GM23338 (cell line): ENCODE measurements around the gene RBM42. TPM values are rescaled to one million over a fixed set of nuclear protein-coding genes. Genes with fewer than 3 reads are reported as not detected.

Experiments used
- ATAC-seq: fragments of 200-7000 bp; cut with Tn5 transposase; 3 replicates; pipeline ENCODE4 v1.9.1; 2020
- DNase-seq: peaks from one replicate; pipeline ENCODE4 v3.0.0-alpha.2; 2015; ENCODE audit warnings: low spot score
- H2AFZ ChIP-seq: fragments of 200-600 bp; sonication (generic); 2 replicates; pipeline ENCODE4 v1.8.0; 2016; ENCODE audit warnings: antibody characterized with exemption, mild to moderate bottlenecking, moderate library complexity
- H3F3A ChIP-seq: fragments of 200-600 bp; sonication (generic); replicated peaks from 2 replicates; pipeline ENCODE4 v1.8.0; 2017; ENCODE audit warnings: antibody characterized with exemption, mixed run types, low read depth
- H3K27ac ChIP-seq: fragments of 200-600 bp; sonication (generic); 2 replicates; pipeline ENCODE4 v1.6.1; 2016; ENCODE audit warnings: low read depth
- H3K27me3 ChIP-seq: fragments of 200-600 bp; sonication (generic); 2 replicates; pipeline ENCODE4 v1.8.0; 2016; ENCODE audit warnings: mild to moderate bottlenecking, mixed run types, moderate library complexity; ENCODE audit not compliant: insufficient read depth
- H3K36me3 ChIP-seq: fragments of 200-600 bp; sonication (generic); 2 replicates; pipeline ENCODE4 v1.8.0; 2016; ENCODE audit warnings: mild to moderate bottlenecking; ENCODE audit not compliant: insufficient read depth
- H3K4me1 ChIP-seq: fragments of 200-600 bp; sonication (generic); 2 replicates; pipeline ENCODE4 v1.8.0; 2016; ENCODE audit warnings: mild to moderate bottlenecking, moderate library complexity; ENCODE audit not compliant: insufficient read depth
- H3K4me2 ChIP-seq: fragments of 200-600 bp; sonication (generic); 2 replicates; pipeline ENCODE4 v1.7.1; 2017; ENCODE audit warnings: mixed run types
- H3K4me3 ChIP-seq: fragments of 200-600 bp; sonication (generic); 2 replicates; pipeline ENCODE4 v1.6.1; 2016; ENCODE audit warnings: mixed run types
- H3K79me2 ChIP-seq: fragments of 200-600 bp; sonication (generic); replicated peaks from 2 replicates; pipeline ENCODE4 v1.8.0; 2017; ENCODE audit warnings: mild to moderate bottlenecking; ENCODE audit not compliant: insufficient read depth
- H3K9me2 ChIP-seq: fragments of 200-600 bp; sonication (generic); 2 replicates; pipeline ENCODE4 v1.8.0; 2017; ENCODE audit not compliant: insufficient read depth
- H4K20me1 ChIP-seq: fragments of 200-600 bp; sonication (generic); replicated peaks from 2 replicates; pipeline ENCODE4 v1.8.0; 2017; ENCODE audit warnings: mild to moderate bottlenecking; ENCODE audit not compliant: insufficient read depth
- H3K27ac Mint-ChIP-seq: 2 replicates; pipeline ENCODE4 v1.8.0; 2020; ENCODE audit warnings: inconsistent platforms, mild to moderate bottlenecking, moderate library complexity, mixed read lengths
- H3K27me3 Mint-ChIP-seq: 3 replicates; pipeline ENCODE4 v1.8.0; 2022; ENCODE audit warnings: low read depth, mild to moderate bottlenecking, moderate library complexity, mixed read lengths, inconsistent platforms; ENCODE audit not compliant: insufficient read depth, poor library complexity
- H3K36me3 Mint-ChIP-seq: 3 replicates; pipeline ENCODE4 v1.8.0; 2021; ENCODE audit warnings: low read depth, mild to moderate bottlenecking, inconsistent platforms, moderate library complexity, mixed read lengths
- H3K4me1 Mint-ChIP-seq: 3 replicates; pipeline ENCODE4 v1.8.0; 2020; ENCODE audit warnings: mild to moderate bottlenecking, inconsistent platforms, mixed read lengths
- H3K4me3 Mint-ChIP-seq: 3 replicates; pipeline ENCODE4 v1.8.0; 2021; ENCODE audit warnings: moderate library complexity, mild to moderate bottlenecking, inconsistent platforms, mixed read lengths
- H3K9me3 Mint-ChIP-seq: 3 replicates; pipeline ENCODE4 v1.8.0; 2020; ENCODE audit warnings: moderate library complexity, mild to moderate bottlenecking, inconsistent platforms, mixed read lengths
- CREB1 ChIP-seq: fragments of 250-450 bp; sonication (Bioruptor Pico); IDR thresholded peaks from 2 replicates; pipeline ENCODE4 v1.5.0; 2020; ENCODE audit warnings: low read depth, mild to moderate bottlenecking, moderate library complexity
- CTCF ChIP-seq, 2 experiments: fragments of 200-600 bp in 1 of 2; sonication (generic) in 1 of 2; conservative IDR thresholded peaks; 2 replicates each; pipeline versions ENCODE4 v1.5.1 to v1.6.1; 2016 to 2017; ENCODE audit warnings: antibody characterized with exemption in 2 of 2, low read depth in 2 of 2, mild to moderate bottlenecking in 2 of 2, moderate library complexity in 1 of 2
- ETS1 ChIP-seq: IDR thresholded peaks from 2 replicates; pipeline ENCODE4 v1.6.1; 2016; ENCODE audit warnings: antibody characterized with exemption
- EZH2phosphoT487 ChIP-seq: fragments of 200-600 bp; sonication (generic); IDR thresholded peaks from one replicate; pipeline ENCODE4 v1.8.1; 2018; ENCODE audit warnings: antibody characterized with exemption; ENCODE audit not compliant: unreplicated experiment
- JUNB ChIP-seq: IDR thresholded peaks from one replicate; pipeline ENCODE4 v1.6.1; 2016; ENCODE audit warnings: antibody characterized with exemption; ENCODE audit not compliant: unreplicated experiment
- NANOG ChIP-seq: IDR thresholded peaks from 2 replicates; pipeline ENCODE4 v1.6.1; 2016; ENCODE audit warnings: antibody characterized with exemption, borderline replicate concordance
- POLR2AphosphoS5 ChIP-seq: IDR thresholded peaks from 2 replicates; pipeline ENCODE4 v1.6.1; 2016; ENCODE audit warnings: antibody characterized with exemption, low read depth
- REST ChIP-seq: IDR thresholded peaks from one replicate; pipeline ENCODE4 v1.6.1; 2018; ENCODE audit warnings: antibody characterized with exemption; ENCODE audit not compliant: unreplicated experiment
- ZNF114 ChIP-seq: fragments of 250-450 bp; sonication (Bioruptor Pico); IDR thresholded peaks from 2 replicates; pipeline ENCODE4 v1.5.0; 2020; ENCODE audit warnings: mild to moderate bottlenecking, moderate library complexity
- ZNF331 ChIP-seq: fragments of 250-450 bp; sonication (Bioruptor Pico); IDR thresholded peaks from 2 replicates; pipeline ENCODE4 v1.5.0; 2020; ENCODE audit warnings: low read depth, mild to moderate bottlenecking, moderate library complexity
- ZNF462 ChIP-seq: fragments of 250-450 bp; sonication (Bioruptor Pico); IDR thresholded peaks from 2 replicates; pipeline ENCODE4 v1.5.0; 2020; ENCODE audit warnings: mild to moderate bottlenecking, moderate library complexity
- polyA plus RNA-seq: library from polyadenylated mRNA; unstranded; fragments of >200 nt; fragmentation: Nextera tagmentation; extraction: Ambion mirVana; gene quantifications from 2 replicates; pipeline ENCODE4 v1.2.1, GENCODE V29; 2016
- total RNA-seq: library from RNA; depleted of rRNA; stranded (reverse); fragments of >200 nt; shearing (Covaris generic); gene quantifications from 2 replicates; pipeline ENCODE4 v1.2.3, GENCODE V29; 2014

The RBM42 gene
- total and polyA plus RNA-seq, 2 experiments from 2014 or later = 74.7 to 82.9 TPM

- TF ChIP-seq ZNF462 (CRISPR knock-in tag) (0 out of 2 replicates have a peak, but pooled peaks have one; percentile 53), POLR2AphosphoS5 (peak; percentile 78), CREB1 (CRISPR knock-in tag) (peak; percentile 67)
These were observed 44.4 kb downstream of the RBM42 start (continued) for GRCh38 chr19:35673121-35673804.

- ATAC-seq = no peak
- TF ChIP-seq JUNB = no peak
- TF ChIP-seq NANOG = no peak
- no peak for TF ChIP-seq ZNF114 (CRISPR knock-in tag)
- TF ChIP-seq CTCF (conservative IDR thresholded peaks at IDR 0.05; ENCODE audit: low read depth in 2 of 2) = no peak
- no peak for TF ChIP-seq ZNF331 (CRISPR knock-in tag)
- TF ChIP-seq EZH2phosphoT487 = no peak
- no peak for TF ChIP-seq ETS1
- TF ChIP-seq CREB1 (CRISPR knock-in tag) = no peak
- no peak for TF ChIP-seq REST
These were observed 46.8 kb downstream of the RBM42 start for GRCh38 chr19:35675589-35676140.

More at GRCh38 chr19:35675589-35676140, 46.8 kb downstream of the RBM42 start:
- no peak overlapping the region for H3K27ac ChIP-seq
- no peaks in the 10 kb centered on the region for H4K20me1 ChIP-seq
- no peaks in the 10 kb centered on the region; the same call in 2 of the 3 replicates for H3K9me3 Mint-ChIP-seq
- no peak overlapping the region for H3K4me3 Mint-ChIP-seq
- no peaks in the 10 kb centered on the region for H3K36me3 ChIP-seq
- H3K27me3 Mint-ChIP-seq = peaks cover 14% of the 10 kb centered on the region
- no peaks in the 10 kb centered on the region for H3K27me3 ChIP-seq
- no peak overlapping the region for H3K4me3 ChIP-seq
- no peak overlapping the region for H3K4me2 ChIP-seq
- no peak overlapping the region for H2AFZ ChIP-seq
- no peak overlapping the region for H3K27ac Mint-ChIP-seq
- H3K9me2 ChIP-seq = no peaks in the 10 kb centered on the region
- H3F3A ChIP-seq = 0 out of 2 replicates have a peak, but pooled peaks cover 3% of the 10 kb centered on the region
- H3K36me3 Mint-ChIP-seq = no peaks in the 10 kb centered on the region; the same call in 2 of the 3 replicates
- no peaks in the 10 kb centered on the region; the same call in 1 of the 2 replicates for H3K4me1 ChIP-seq
- no peaks in the 10 kb centered on the region for H3K79me2 ChIP-seq
- DNase-seq = no peak
- peaks cover 3% of the 10 kb centered on the region; the same call in 1 of the 3 replicates for H3K4me1 Mint-ChIP-seq
